Measurements from ENCODE around the gene BBOX1.

The BBOX1 gene

DNA sequence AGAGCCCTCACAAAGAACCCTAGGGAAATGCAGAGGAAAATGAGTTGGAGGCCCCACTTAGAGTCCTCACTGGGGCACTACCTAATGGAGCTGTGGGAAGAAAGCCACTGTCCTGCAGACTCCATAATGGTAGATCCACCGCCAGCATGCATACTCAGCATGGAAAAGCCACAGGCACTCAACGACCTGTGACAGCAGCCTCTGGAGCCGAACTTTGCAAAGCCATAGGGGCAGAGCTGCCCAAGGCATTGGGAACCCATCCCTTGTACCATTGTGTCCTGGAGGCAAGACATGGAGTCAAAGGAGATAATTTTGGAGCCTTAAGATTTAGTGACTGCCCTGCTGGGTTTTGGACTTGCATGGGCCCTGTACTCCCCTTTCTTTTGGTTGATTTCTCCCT is 18.8 kb downstream of the BBOX1 start:
- TF ChIP-seq, protein P1, sequence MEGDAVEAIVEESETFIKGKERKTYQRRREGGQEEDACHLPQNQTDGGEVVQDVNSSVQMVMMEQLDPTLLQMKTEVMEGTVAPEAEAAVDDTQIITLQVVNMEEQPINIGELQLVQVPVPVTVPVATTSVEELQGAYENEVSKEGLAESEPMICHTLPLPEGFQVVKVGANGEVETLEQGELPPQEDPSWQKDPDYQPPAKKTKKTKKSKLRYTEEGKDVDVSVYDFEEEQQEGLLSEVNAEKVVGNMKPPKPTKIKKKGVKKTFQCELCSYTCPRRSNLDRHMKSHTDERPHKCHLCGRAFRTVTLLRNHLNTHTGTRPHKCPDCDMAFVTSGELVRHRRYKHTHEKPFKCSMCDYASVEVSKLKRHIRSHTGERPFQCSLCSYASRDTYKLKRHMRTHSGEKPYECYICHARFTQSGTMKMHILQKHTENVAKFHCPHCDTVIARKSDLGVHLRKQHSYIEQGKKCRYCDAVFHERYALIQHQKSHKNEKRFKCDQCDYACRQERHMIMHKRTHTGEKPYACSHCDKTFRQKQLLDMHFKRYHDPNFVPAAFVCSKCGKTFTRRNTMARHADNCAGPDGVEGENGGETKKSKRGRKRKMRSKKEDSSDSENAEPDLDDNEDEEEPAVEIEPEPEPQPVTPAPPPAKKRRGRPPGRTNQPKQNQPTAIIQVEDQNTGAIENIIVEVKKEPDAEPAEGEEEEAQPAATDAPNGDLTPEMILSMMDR (IDR thresholded peaks at IDR 0.05; ENCODE audit: control insufficient read depth, insufficient read depth, low read depth, low read length, missing control alignments) = no peak
- no peak for DNase-seq (ENCODE audit: low read depth)

DNA sequence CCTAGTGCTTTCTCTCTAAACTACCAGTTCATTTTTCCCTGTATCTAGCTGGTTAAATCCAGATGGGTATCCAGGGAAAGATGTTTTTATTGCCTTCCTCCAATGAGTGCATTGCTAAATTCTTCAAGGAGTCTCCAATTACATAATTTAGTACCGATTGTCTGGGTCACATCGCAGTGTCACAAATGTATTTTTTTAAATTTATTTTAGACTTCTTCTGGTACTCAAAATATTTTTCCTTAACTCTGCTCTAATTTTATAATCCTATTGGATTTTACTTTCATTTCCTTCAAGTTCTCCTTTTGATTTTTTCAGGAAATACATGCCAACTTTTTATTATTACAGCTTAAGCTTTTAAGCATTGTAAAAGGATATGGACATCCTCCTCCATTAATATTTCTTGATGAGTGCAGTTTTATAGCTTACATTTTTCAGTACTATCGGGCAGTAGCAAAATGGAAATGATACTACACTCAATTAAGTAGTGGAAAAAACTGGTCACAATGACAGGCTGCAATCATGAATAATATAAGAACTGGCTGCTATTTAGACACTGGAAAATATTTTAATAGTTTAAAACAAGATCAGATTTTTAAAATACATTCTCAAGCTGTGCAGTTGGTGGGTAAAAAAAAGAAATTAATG is 20.3 kb downstream of the BBOX1 start:
- no peak for DNase-seq (ENCODE audit: low read depth)
- TF ChIP-seq, protein P1 (IDR thresholded peaks at IDR 0.05; ENCODE audit: control insufficient read depth, insufficient read depth, low read depth, low read length, missing control alignments) = no peak
- H3K4me3 ChIP-seq (ENCODE audit: control insufficient read depth, low read depth, low read length) = no peak overlapping the region

More for the DNA sequence above, 18.8 kb downstream of the BBOX1 start:
- no peak overlapping the region for H3K4me3 ChIP-seq (ENCODE audit: control insufficient read depth, low read depth, low read length)

DNA sequence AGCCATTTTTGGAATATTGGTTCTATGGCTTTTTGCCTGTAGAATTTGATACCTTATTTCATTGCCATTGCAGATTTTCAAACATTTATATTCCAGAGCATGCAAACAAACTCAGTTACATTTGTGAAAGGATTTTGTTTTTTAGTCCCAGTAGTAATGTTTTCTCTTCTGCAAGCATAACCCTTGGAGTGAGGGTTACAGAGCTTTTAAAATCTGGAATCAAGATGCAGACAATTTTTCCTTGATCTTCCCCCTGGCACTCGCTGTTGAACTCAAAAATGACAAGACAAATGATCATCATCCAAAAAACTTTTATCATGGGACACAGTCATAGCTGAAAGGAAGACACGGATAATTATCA is 20.8 kb downstream of the BBOX1 start:
- TF ChIP-seq, protein P1 (IDR thresholded peaks at IDR 0.05; ENCODE audit: control insufficient read depth, insufficient read depth, low read depth, low read length, missing control alignments) = no peak
- no peak overlapping the region for H3K4me3 ChIP-seq (ENCODE audit: control insufficient read depth, low read depth, low read length)
- DNase-seq (ENCODE audit: low read depth) = no peak

DNA sequence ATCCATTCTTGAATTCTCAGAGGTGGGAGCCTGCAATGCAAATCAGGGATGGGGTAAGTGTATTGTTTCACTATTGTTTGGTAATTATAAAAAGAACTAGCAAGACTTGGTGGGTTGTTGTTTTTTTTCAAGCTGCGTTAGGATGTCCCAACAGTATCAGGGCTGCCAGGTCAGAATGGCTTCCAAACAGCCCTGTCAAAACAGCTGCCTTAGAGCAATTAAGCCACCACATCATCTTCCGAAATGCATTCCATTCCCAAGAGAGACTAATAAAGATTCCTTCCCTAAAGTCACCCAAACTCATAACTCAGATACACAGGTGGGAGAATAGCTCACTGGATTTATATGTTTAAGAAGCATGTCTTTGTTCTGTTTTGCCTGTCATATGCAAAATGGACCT is 23.5 kb downstream of the BBOX1 start:
- peak; percentile 16 for DNase-seq (ENCODE audit: low read depth)
- TF ChIP-seq, protein P1 (IDR thresholded peaks at IDR 0.05; ENCODE audit: control insufficient read depth, insufficient read depth, low read depth, low read length, missing control alignments) = no peak
- H3K4me3 ChIP-seq (ENCODE audit: control insufficient read depth, low read depth, low read length) = no peak overlapping the region

DNA sequence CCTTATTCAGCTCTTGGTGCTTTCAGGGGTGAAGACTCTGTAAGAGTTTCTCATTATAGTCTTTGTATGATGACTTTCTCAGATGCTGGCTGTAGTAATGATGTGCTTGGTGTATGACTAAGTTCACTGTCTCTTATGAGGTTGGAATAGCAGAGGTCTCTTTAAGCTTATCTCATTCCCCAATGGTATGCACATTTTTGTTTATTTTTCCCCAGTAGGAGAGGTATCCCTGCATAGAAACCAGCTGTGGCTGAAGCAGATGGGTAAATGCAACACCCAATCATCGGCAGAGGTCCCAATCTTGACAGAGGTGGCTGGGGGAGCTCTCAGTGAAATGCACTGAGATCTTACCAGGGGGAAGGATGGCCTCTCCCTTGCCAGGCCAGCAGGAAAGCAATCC is 34.6 kb downstream of the BBOX1 start:
- no peak overlapping the region for H3K4me3 ChIP-seq (ENCODE audit: control insufficient read depth, low read depth, low read length)
- TF ChIP-seq, protein P1 (IDR thresholded peaks at IDR 0.05; ENCODE audit: control insufficient read depth, insufficient read depth, low read depth, low read length, missing control alignments) = no peak
- DNase-seq (ENCODE audit: low read depth) = peak; percentile 25

DNA sequence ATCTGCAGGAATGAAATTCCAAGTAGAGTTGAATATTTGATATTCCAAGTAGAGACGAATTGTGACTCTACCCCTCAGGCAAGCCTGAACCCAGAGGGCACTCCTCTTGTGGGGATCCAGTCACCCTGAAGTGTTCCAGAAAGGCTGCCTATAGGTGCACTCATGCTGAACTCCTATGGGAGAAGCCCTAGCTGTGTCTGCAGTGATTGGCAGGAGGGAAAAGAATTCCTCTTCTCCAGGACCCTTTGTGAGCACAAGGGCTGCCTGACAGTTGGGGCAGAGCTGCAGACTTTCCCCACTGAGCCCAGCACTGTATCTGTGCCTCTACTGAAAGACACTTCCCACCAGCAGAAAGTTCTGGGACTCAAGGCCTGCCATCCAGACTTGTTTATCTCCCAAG is 35.0 kb downstream of the BBOX1 start:
- TF ChIP-seq, protein P1 (IDR thresholded peaks at IDR 0.05; ENCODE audit: control insufficient read depth, insufficient read depth, low read depth, low read length, missing control alignments) = no peak
- no peak overlapping the region for H3K4me3 ChIP-seq (ENCODE audit: control insufficient read depth, low read depth, low read length)
- DNase-seq (ENCODE audit: low read depth) = no peak
